Stimulated activated CD8-positive, alpha-beta memory T cell treated with anti-CD3 and anti-CD28 coated beads, Interleukin-4, amount 100 ng/mL, for 48 hours (primary cell): ENCODE results near the gene LGR4.
"Not testable (repeated sequence)": the region's sequence is repeated elsewhere in the genome, so short reads cannot be mapped to it uniquely, and the experiment has no call there.

Experiments used
- DNase-seq: peaks from one replicate; pipeline ENCODE4 v3.0.0-alpha.2; 2020

The LGR4 gene

GRCh38 chr11:27472398-27473016, at the start of gene LGR4:
LGR4 (minus strand) TSS chr11:27472790; CDS start chr11:27472302, 488 bp downstream.
- DNase-seq = peak; percentile 74

DNA sequence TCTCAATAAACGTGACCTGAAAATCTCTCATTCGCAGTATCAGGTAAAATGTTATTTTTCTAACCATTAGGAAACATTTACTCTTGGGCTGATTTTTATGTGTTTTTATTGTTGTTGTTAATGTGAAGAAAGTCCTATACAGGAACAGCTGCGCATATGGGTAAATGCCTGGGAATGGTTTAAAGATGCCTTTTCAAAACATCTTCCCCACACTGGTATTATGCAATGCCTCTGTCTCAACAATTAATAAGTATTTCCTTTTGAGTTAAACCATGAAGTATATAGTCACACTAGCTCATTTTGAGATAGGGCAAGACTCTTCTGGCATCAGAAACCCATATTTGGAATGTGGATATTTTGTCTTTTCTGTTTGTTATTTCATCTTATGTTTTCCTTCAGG, 47.6 kb upstream of the LGR4 start:
- no peak for DNase-seq

- DNase-seq = no peak
These were observed 45.9 kb upstream of the LGR4 start for GRCh38 chr11:27518518-27518917.

DNA sequence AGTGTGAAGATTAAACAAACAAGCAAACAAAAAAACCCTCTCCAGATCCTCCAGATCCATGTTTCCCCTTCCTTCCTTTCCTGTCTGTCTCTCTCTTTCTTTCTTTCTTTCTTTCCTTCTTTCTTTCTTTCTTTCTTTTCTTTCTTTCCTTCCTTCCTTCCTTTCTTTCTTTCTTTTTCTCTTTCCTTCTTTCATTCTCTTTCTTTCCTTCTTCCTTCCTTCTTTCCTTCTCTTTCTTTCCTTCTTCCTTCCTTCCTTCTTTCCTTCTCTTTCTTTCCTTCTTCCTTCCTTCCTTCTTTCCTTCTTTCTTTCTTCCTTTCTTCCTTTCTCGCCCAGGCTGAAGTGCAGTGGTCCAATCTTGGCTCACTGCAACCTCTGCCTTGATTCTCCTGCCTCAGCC, 44.9 kb upstream of the LGR4 start:
- DNase-seq = not testable (repeated sequence)

DNA sequence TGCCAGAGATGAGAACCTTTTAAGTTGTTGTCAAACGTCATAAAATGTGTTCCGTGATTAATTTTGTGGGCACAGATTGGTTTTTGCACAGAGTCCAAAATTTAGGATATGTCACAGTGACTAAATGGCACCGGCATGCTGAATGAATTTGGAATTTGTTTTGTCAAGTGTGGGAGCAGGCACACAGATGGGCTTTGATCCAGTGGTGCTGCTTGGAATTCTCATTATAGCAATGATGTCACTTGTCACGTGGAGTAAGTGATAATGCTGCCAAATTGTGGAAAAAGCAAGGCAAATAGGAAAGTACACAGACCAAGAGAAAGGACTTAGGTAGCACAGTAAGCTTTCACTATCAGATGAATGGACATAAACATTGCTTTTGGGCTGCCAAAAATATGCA, 42.0 kb upstream of the LGR4 start:
- no peak for DNase-seq

DNA sequence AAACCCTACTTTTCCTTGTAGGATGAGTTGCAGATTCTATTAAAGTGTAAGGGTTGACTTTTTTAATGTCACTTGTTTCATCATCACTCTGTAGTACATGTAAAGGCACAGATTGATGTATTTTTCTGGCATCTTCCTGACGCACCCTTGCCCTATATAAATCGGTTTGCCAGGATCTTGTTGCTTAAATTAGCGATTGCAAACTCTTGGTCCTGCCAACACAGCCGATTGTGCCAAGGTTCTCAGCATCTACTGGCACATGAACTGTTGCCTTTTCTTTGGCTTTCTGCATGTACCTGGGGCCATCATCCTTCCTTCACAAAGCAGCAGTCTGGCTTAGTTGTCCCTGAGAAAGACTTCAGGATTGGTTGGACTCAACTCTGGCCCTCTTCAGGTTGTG, 41.5 kb upstream of the LGR4 start:
- DNase-seq = no peak

DNA sequence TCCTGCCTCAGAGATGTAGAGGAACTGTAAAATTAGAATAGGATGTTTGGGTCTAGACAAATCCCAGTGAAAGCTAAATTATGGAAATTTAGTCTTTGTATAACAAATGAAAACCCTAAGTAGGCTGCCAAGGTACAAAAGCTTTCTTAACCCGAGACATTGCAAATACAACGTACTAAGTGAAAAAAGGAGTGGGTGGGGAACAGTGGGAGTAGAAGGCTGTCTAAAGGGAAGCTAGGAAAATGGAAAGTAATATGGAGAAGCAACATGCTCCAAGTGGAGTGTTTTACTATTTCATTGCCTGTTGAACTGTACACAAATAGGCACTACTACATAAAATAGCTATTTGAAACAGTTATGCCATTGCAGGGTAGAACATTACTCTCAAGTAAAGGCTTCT, 40.8 kb upstream of the LGR4 start:
- no peak for DNase-seq

DNA sequence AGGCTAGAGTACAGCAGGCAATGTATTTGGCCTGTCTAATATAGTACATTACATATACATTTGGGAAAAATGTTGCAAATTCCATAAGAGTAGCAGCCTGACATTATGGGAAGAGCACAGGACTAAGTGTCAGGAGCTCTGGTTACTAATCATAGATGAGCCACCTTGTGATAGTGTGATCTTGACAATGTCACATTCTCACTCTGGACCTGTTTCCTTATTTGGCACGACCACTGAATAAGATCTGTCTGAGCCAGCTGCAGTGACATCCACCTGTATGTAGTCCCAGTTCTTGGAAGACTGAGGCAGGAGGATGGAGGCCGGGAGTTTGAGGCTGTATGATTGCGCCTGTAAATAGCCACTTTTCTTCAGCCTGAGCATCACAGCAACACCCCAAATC, 39.6 kb upstream of the LGR4 start:
- DNase-seq = no peak

- no peak for DNase-seq
These were observed 37.3 kb upstream of the LGR4 start for GRCh38 chr11:27509908-27510307.

- DNase-seq = no peak
These were observed 35.1 kb upstream of the LGR4 start for GRCh38 chr11:27507557-27508322.

- peak; percentile 93 for DNase-seq
These were observed 33.9 kb upstream of the LGR4 start, which contains the start of gene LIN7C for GRCh38 chr11:27506200-27507182. LIN7C (minus strand) TSS chr11:27506769; CDS start chr11:27506752, 17 bp downstream.

GRCh38 chr11:27505781-27506180, 33.2 kb upstream of the LGR4 start:
- no peak for DNase-seq

DNA sequence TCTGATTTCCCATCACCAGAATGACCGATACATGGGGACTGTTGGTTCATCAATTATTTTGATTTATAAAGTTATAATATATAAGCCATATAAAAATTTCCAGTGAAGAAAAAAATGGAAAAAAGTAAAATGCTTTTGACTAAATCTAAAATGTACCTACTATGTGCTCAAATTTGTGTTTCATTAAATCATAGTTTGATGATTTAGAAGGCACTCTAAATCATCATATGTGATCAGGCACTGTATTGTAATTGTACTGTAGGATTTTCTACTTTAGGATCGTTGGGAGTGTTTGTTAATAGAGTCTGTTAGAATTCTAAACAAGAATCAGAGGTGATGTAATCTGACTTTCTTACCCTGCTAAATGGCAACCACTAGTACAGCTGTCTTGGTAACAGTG, 31.6 kb upstream of the LGR4 start:
- DNase-seq = no peak

GRCh38 chr11:27501100-27501499, 28.5 kb upstream of the LGR4 start:
- DNase-seq = no peak

GRCh38 chr11:27497911-27498310, 25.3 kb upstream of the LGR4 start:
- no peak for DNase-seq

- DNase-seq = no peak
These were observed 24.8 kb upstream of the LGR4 start for GRCh38 chr11:27497284-27497866.

DNA sequence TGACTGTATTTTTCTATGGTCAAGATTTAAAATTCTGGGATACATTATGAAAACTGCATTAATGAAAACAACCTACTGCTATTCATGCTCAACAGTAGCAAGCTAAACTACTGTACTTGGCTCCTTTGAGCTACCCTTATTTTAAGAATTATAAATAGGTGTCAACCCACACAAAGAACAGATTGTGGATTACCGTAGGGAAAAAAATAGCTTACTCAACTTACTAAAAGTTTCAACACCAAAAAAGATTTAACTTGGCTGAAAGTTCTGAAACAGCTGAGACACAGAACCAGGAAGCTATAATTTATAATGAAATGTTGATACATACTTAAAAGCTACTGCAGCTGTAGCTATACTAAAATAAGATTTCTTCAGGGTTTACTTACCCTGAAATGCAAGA, 23.9 kb upstream of the LGR4 start:
- no peak for DNase-seq

DNA sequence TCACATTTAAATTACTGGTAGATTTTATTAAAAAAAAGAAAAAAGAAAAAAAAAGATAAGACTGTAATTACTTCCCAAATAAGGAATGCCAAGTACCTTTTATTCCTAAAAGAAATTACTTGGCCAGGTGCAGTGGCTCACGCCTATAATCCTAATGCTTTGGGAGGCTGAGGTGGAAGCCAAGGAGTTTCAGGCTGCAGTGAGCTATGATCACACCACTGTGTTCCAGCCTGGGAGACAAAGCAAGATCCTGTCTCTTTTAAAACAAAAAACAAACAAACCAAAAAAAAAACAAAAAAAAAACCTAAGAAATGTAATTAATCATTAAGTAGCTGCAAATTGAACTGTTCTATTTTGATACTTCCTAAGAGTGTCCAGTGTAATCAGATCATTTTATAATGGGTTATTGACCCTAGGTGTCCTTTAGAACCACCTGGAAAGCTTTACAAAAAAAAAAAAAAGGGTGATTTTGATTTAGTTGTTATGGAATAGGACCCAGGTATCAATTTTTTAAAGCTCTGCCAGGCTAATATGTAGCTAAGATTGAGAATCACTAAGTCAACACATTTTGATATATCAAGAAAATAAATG, 23.2 kb upstream of the LGR4 start:
- DNase-seq = no peak

GRCh38 chr11:27489092-27489491, 16.5 kb upstream of the LGR4 start:
- DNase-seq = no peak

- DNase-seq = no peak
These were observed 15.1 kb upstream of the LGR4 start for GRCh38 chr11:27487706-27488105.

- peak; percentile 44 for DNase-seq
These were observed 13.6 kb upstream of the LGR4 start for GRCh38 chr11:27485930-27486773.

GRCh38 chr11:27482793-27483192, 10.2 kb upstream of the LGR4 start:
- no peak for DNase-seq
